ENCODE data around the gene EP400.

DNA sequence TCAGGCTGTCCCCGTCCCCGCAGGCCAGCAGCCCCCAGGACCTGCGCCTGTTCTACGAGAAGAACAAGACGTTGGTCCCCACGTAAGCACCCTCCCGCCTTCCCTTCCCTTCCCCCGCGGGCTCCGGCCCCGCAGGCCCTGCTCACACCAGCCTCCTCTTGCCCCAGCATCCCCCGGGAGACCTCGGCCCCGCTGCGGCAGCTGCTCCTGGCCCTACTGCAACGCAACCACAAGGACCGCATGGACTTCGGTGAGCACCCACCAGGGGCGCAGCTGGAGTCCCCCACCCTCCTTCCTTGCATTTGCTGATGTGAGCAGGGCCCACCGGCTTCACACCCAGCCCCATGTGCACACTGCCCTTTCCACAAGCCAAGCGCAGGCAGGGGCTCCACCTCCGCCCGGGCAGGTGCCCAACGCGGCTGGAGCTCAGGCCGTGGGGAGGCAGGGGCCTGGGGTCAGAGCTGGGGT is 40.0 kb upstream of the EP400 start:
- no peak for TF ChIP-seq ZNF384 (IDR thresholded peaks at IDR 0.05)
- TF ChIP-seq SP1 (IDR thresholded peaks at IDR 0.05), result no peak
- TF ChIP-seq HDGF (IDR thresholded peaks at IDR 0.05; ENCODE audit: borderline replicate concordance), result no peak
- TF ChIP-seq ARNT (IDR thresholded peaks at IDR 0.05), result no peak
- TF ChIP-seq BHLHE40 (IDR thresholded peaks at IDR 0.05; ENCODE audit: borderline replicate concordance), result no peak
